Medulla oblongata (tissue), 1 donor: ENCODE measurements around the gene TMEM247.
"Not testable (repeated sequence)": the region's sequence is repeated elsewhere in the genome, so short reads cannot be mapped to it uniquely, and the experiment has no call there.

Source experiments
- DNase-seq: peaks from one replicate; pipeline ENCODE4 v3.0.0-alpha.2; 2015; ENCODE audit errors: extremely low spot score

TMEM247 gene

DNA sequence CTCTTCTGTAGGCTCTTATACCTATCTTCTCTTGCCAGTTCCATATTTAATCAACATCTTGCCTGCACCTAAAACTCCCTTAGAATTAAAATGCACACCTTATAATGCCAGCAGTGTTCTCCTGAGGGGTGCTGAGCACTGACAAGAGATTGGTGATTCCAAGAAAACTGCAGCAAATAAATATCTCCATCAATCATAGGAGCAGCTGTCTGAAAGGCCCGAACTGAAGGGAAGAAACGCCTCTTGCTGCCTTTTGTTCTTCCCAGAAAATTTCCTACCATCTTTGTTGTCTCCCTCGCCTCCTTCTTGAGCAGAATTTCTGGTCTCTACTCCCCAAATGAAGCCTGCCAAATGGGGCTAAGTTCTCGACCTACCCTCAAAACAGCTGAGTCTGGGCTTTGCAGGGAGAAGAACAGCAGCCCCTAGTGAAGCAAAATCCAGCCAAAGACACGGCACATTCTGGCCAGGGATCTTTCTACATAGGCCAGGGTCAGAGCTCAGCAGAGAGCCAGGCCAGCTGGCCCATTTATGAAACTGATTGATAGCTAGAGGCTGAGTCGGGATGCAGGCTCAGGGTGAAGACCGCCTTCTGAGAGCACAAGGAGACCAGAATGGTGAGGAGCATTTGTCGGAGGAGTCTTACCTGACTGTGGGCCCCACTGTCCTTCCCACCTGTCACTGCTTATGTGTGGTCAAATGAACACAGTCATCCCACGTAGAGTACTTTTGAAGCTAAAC, 20.4 kb upstream of the TMEM247 start:
- no peak for DNase-seq

DNA sequence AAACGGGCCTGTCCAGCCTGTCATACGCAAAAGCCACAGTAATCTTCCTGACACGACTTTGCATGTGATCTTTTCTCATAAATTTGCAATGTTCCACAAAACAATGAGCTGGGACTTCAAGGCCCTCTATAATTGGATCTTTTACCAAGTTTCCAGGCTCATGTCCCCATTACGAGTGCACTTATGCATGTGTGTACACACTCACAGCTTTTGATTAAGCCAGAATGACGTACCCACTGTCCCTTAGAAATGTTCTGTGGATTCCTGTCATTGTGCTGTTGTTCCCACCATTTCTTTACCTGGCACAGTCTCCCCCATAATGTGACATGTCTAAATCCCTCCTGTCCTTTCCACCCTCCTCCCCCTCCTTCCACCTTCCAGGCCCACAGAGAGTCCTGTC, 19.7 kb upstream of the TMEM247 start:
- DNase-seq: no peak

DNA sequence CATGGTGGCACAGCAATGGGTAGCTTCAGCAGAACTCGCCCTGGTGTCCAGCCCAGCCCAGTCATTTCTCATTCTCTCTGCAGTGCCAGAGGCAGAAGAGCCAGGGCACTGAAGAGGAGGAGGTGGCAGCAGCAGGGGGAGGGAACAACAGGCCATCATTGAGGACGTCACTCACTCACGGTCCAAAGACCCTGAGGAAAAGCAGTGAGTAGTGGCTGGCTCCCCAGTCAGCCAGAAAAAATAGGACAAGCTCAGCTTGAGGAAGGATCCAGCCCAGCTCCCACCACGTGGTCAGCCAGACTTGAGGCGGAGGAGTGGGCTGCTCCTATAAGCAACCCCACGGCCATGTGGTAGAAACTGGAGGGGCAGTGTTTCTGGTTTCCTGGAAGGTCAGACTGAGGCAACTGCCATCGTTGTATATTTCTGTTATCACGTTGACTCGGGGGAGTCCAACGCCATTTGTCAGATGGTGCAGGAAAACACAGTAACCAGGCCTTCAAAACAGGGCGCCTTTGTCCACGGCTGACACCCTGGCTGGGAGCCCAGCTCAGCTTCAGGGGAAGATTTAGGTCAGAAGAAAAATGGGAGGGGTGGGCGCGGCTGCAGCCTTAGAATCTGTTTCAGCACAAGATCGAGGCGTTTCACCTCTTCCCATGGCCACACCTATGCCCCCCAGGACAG, 19.0 kb upstream of the TMEM247 start:
- DNase-seq: peak; percentile 95

DNA sequence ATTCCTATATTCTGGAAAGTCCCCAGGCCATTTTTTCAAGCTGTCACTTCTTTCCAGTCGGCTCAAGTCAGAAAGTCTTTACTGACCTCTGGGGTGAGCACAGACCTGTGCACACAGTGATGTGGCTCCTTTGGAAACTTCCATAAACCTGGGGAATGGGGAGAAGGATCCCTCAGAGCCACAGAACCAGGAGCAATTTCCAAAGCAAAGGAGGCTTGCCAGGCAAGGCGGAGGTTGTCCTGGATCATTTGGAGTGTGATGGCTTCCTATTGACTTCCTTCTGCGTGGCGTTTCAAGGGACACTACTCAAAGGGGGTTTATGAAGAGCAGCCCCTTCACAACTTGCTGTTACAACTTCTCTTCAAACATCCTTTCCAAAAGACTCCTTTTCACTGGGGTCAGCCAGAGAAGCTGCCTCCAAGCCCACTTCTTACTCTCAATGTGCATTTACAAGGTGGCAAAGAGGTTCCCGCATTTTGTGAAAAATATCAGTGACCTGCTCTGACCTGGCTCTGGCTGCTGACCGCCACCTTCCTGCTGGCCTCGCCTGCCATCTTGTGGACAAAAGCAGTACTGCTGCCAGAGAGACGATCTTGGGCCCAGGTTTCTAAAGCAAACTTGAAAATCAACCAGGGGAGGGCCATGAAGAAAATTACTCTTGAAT, 18.2 kb upstream of the TMEM247 start:
- peak; percentile 93 for DNase-seq

DNA sequence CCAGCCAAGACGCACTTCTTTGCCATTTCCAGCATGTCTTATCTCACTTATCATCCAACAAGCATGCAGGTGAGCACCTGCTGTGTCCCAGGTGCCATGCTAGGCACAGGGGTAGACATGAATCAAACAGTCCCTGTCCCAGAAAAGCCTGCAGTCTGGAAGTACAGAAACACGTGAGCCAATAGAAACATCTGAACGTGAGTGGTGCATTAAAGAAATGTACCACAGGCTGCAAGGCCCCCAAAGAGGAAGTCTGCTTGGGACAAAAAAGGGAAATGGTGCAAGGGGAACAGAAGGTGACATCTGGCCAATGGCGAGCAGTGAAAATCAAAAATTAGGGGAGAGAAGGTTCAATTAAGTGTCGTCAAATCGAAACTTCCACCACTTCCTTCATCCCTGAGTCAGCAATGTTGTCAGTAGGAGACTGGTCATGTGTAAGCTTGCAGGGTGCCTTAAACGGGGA, 17.6 kb upstream of the TMEM247 start:
- peak; percentile 89 for DNase-seq

DNA sequence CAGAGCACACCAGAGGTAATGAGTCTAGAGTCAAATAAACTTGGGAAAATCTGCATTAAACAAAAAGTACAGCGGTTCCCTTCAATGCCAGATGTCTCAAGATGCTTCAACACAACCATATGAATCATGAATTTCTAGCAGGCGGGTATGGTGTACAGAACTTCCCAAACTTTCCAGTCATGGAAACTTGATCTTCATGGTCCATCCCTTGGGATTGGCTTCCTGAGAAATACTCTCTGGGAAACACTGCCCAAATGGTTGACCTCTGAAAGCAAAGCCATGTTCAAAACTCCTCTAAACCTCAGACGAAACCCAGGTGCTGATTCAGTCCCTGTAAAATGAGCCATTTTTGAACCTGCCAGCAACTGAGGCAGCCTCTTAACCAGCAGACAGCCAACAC, 16.4 kb upstream of the TMEM247 start:
- DNase-seq: no peak

DNA sequence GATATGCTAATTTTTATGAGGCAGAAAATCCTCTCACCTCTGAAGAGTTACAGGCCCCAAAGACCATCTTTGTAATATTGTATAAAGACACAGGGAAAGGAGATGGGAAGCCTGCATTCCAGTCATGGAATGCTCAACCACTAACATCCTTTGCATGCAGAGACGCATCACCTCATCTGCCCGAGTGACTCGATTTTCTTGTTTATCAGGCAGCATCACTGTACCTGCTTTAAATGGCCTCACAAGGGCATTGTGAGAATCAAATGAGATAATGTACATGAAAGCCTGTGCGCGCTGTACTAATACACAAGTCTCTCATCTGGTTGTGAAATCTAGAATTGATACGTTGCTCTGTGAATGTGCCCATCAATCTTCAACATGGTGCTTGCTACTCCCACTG, 10.2 kb upstream of the TMEM247 start:
- DNase-seq: no peak

DNA sequence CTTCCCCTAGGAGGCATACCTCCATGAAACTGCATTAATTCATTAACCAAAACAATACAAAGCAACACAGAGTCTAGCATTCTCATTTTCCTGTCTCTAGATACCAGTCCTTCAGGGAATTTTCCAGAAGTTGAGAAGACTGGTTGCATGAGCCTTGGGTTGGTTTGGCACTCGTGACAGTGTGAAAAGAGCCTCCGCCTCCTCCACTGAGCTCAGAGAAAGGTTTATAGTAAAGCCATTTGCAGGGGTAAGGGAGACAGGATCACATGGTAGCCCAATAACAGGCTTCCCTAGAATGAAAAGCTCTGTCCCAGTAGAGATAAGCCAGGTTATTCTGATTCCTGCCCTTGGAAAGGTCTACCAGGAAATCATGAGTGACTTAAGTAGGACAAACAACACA, 9.7 kb upstream of the TMEM247 start:
- no peak for DNase-seq

DNA sequence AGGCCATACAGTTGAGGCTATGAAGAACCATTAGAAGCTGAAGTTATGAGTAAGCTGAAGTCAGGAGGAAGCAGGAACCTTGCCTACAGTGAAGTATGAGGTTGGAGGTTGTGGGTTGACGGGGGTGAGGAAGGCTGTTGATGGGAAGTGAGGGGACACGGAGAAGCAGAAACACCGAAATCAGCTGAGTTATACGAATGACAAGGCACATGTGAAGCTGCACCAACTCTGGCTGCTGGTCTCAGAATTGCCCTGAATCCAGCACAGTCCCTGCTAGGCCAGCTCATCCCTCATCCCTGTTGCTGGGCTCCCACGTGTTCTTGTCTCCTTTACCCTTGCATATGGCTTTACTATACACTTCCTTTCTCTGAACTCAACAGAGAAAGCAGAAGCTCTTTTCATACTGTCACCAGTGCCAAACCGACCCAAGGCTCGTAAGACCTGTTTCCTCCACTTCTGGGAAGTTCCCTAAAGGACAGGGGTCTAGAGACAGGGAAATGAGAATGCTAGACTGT, 9.2 kb upstream of the TMEM247 start:
- peak; percentile 75 for DNase-seq

DNA sequence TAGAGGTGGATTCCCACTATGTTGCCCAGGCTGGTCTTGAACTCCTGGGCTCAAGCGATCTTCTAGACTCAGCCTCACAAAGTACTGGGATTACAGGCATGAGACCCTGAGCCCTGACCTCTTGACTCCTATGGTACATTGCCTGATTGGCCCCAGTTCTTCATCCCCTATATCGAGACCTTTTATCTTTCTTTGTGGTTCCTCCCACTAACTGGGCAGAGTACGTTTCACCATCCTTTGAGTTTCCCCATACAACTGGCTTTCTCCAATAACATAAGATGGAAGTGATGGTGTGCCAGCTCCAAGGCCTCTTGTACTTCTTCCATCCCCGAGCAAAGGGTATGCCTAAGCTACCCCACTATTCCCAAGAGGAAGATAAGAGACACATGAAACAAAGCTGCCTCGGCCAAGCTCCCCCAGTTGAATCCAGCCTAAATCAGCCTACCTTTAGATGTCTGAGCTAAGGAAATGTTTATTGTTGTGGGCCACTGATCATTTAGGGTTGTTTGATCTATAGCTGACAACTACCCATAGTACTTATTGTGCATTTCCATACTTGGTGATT, 8.3 kb upstream of the TMEM247 start:
- DNase-seq: no peak

DNA sequence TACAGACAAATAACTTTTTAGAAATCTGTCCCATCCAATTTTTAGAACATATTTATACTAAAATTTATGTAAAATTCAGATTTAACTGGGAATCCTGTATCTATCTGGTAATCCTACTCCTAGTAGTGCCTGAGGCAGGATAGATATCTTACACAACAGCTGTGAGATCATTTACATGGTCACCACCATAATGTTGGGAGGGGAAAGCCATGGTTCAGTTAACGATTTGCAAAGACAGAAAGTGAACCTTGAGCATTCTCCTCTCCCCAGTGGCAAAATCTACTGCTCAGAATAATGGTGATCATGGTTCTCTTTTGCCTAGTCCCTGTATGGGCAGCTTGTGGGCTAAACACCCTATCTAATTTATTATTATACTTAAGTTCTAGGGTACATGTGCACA, 7.7 kb upstream of the TMEM247 start:
- no peak for DNase-seq

DNA sequence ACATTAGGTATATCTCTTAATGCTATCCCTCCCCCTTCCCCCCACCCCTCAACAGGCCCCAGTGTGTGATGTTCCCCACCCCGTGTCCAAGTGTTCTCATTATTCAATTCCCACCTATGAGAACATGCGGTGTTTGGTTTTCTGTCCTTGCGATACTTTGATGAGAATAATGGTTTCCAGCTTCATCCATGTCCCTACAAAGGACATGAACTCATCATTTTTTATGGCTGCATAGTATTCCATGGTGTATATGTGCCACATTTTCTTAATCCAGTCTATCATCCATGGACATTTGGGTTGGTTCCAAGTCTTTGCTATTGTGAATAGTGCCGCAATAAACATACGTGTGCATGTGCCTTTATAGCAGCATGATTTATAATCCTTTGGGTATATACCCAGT, 7.2 kb upstream of the TMEM247 start:
- not testable (repeated sequence) for DNase-seq

DNA sequence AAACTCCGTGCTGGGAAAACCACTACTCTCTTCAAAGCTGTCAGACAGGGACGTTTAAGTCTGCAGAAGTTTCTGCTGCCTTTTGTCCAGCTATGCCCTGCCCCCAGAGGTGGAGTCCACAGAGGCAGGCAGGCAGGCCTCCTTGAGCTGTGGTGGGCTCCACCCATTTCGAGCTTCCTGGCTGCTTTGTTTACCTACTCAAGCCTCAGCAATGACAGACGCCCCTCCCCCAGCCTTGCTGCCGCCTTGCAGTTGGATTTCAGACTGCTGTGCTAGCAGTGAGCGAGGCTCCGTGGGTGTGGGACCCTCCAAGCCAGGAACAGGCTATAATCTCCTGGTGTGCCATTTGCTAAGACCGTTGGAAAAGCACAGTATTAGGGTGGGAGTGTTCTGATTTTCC, 1.9 kb upstream of the TMEM247 start:
- DNase-seq: not testable (repeated sequence)

DNA sequence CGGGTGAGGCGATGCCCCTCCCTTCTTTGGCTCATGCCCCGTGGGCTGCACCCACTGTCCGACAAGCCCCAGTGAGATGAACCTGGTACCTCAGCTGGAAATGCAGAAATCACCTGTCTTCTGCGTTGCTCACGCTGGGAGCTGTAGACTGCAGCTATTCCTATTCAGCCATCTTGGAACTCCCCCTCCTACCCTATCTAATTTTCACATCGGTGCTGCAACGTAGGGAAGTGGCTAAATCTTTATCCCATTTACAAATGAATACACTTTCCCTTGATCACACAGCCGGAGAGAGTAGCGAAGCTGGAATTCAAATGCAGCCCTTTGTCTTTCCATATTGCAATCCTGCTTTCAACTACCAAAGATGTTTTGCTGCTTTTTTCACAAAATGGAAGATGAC, 1.4 kb upstream of the TMEM247 start:
- DNase-seq: no peak

DNA sequence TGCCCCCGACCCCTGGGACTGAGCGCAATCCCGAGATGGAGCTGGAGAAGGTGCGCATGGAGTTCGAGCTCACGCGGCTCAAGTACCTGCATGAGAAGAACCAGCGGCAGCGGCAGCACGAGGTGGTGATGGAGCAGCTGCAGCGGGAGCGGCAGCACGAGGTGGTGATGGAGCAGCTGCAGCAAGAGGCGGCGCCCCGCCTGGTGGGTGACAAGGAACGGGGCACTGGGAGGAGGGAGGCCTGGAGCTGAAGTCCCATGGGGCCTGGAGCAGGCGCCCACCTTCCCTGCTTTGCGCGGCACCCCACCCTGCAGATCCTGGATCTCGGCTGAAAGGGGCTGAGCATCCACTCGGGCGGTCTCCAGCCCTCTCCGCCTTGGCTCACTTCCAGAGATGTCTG, 1.2 kb downstream of the TMEM247 start:
- no peak for DNase-seq

DNA sequence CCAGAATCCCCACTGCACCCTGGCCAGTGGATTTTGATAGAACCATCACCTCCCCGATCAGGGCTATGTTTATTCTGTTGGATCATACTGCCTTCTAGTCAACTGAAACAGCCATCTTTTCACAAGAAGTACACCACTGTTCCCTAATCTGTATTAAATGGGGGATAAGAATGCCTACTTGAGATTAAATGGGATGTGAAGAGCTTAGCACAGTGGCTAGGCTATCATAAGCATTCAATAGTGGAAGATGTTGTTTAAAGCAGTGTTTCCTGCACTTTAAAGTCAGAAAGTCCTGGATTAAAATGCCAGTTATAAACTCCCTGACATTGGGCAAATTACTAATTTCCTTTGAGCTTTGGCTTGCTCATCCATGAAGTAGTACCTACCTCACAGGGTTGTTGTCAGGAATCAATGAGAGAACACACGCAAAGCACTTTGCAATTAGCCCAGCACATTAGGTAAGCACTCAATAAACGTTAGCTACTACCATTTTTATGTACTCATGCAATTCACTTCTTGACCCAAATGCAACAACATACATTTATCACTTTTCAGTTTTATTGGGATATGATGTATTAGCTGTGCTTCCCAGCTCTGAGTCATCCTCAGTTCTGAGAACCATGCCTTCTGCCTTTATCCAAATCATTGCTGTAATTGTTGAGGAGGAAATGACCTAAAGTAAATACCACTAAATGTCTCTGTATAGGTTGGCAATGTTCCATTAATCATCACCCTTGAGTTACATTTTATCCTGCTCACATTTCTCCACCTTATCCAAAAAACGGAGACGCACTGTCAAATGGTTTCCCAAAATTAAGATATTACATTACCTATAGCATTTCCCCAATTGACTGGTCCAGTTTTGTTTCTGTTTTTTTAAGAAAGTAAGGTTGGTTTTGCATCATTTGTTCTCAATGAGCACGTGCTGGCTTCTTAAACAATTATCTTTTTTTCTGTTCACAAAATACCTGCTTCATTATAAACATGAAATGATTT, 2.1 kb downstream of the TMEM247 start:
- DNase-seq: no peak

DNA sequence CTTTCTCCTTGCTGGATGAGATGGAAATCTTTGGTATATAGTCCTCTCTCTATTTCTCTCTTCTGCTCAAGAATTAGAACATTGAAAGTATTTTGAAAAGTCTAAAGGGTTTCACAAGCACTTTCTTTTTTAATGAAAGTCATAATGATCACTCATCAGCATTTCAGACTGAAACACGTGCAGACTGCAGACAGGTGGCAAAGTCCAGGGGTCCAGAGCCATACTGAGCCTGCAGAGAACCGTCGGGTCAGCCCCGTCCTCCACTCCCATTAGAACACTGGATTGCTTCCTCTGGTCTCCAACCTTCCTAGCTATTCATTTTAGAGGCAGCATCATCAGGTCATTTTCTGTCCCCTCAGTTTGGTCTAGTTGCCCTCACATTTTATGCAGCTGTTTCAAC, 3.1 kb downstream of the TMEM247 start:
- DNase-seq: no peak

DNA sequence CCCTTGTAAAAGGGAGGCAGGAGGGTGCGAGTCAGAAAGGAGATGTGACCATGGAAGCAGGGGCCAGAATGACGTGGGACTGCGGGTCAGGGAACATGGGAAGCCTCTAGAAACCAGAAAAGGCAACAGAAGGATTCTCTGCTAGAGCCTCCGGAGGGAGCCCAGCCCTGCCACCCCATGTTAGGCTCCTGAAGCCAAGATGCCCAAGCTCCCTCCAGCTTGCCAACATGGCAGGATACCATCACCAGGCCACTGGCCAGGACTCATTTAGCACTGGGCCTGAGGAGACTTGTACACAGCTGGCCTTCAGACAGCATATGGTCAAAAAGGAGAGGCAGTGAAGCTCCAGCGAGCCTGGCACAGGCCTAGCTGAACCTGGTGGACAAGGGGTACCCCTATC, 5.6 kb downstream of the TMEM247 start:
- DNase-seq: no peak

DNA sequence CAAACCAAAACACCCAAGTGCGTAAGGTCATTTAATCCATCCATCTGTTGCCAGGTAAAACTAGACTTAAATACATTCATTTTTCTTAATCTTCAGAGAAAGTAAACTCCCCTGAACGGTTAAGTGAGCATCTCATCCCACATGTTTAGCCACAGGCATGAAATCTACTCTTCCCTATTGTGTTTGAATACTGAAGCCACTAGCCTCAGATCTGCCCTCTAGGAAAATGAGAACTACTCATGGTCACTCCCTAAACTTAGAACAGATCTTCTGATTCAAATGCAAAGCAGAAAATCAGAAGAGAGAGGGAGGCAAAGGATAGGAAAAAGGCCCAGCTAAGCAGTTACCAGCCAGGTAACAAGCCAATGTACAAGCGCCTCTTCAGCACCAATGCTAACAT, 7.1 kb downstream of the TMEM247 start:
- DNase-seq: no peak

DNA sequence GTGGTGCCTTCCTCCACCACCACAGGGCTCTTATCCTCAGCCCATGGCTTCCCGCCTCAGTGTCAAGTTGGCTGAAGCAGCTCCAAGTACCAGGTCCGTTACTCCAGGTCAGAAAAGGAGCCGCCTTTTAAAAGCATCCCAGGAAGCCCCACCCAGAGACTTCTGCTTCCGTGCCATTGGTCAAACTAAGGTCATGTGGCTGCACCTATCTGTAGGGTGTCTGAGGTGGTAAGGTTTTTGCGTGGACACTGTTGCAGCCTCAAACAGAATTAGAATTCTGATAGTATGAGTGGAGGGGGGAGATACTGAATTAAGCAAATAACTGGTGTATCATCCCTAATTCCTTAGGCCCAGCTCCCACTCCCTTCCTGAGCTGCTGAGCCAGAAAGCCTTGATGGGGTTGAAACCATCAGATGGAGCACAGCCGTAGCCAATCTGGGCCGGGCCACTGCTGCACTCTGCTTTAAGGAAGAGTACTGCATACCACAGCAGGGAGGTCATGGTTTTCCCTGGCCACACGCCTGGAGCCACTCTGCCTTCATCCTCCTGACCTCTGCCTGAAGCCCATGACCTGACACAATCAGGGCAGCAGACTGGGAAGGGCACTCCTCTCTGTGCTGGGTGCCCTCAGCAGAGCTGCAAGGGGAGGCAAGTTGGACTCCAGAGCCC, 8.4 kb downstream of the TMEM247 start:
- DNase-seq: no peak

DNA sequence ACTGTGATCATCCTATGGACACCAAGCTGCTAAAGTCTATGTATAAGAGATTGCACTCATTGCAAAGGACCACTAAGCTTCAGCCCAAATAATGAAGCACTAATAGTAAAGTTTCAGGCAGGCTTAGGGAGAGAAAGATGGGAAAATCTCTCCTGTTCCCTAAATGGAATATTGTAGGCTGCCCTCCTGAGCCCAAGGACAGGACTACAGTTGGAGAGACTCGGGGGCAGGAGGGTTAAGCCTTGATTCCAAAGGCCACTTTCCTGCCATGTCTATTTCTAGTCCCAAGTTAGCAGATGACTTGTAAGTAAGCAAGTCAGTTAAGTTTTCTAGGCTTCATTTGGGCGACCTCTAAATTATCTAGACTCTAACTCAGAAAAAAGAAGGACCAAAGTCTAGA, 9.0 kb downstream of the TMEM247 start:
- no peak for DNase-seq
